Hepatocyte (in vitro differentiated cells): ENCODE results near the gene NEK10. TPM values are rescaled to one million over a fixed set of nuclear protein-coding genes. Genes with fewer than 3 reads are reported as not detected.

ENCODE experiments used
- DNase-seq: peaks from one replicate; pipeline ENCODE4 v3.0.0-alpha.2; 2016; ENCODE audit warnings: low spot score
- H2AFZ ChIP-seq: fragments of 200-600 bp; sonication (generic); 2 replicates; pipeline ENCODE4 v1.6.0; 2016; ENCODE audit warnings: antibody characterized with exemption, mild to moderate bottlenecking
- H3K27ac ChIP-seq: fragments of 200-600 bp; sonication (generic); 2 replicates; pipeline ENCODE4 v1.5.1; 2016; ENCODE audit warnings: mild to moderate bottlenecking
- H3K27me3 ChIP-seq: fragments of 200-600 bp; sonication (generic); 2 replicates; pipeline ENCODE4 v1.6.1; 2016
- H3K36me3 ChIP-seq: fragments of 200-600 bp; sonication (generic); replicated peaks from 2 replicates; pipeline ENCODE4 v1.5.1; 2016; ENCODE audit warnings: low read depth; ENCODE audit not compliant: insufficient read depth
- H3K4me1 ChIP-seq: fragments of 200-600 bp; sonication (generic); 2 replicates; pipeline ENCODE4 v1.5.1; 2016; ENCODE audit warnings: mild to moderate bottlenecking, moderate library complexity; ENCODE audit not compliant: insufficient read depth
- H3K4me2 ChIP-seq: fragments of 200-600 bp; sonication (generic); 2 replicates; pipeline ENCODE4 v1.6.0; 2016
- H3K4me3 ChIP-seq: fragments of 200-600 bp; sonication (generic); 2 replicates; pipeline ENCODE4 v1.5.1; 2016; ENCODE audit warnings: mild to moderate bottlenecking
- H3K79me2 ChIP-seq: fragments of 200-600 bp; sonication (generic); 2 replicates; pipeline ENCODE4 v1.6.0; 2017; ENCODE audit warnings: mild to moderate bottlenecking
- H3K9me2 ChIP-seq: fragments of 200-600 bp; sonication (generic); replicated peaks from 2 replicates; pipeline ENCODE4 v1.6.0; 2017; ENCODE audit warnings: mild to moderate bottlenecking; ENCODE audit not compliant: insufficient read depth
- H3K9me3 ChIP-seq: fragments of 200-600 bp; sonication (generic); 2 replicates; pipeline ENCODE4 v1.5.1; 2016; ENCODE audit warnings: low read depth, mild to moderate bottlenecking
- H4K20me1 ChIP-seq: fragments of 200-600 bp; sonication (generic); 2 replicates; pipeline ENCODE4 v1.6.0; 2016; ENCODE audit warnings: mild to moderate bottlenecking; ENCODE audit not compliant: insufficient read depth, poor library complexity, severe bottlenecking
- CTCF ChIP-seq: fragments of 200-600 bp; sonication (generic); IDR thresholded peaks from 2 replicates; pipeline ENCODE4 v1.5.1; 2016; ENCODE audit warnings: antibody characterized with exemption, mild to moderate bottlenecking; ENCODE audit not compliant: poor library complexity
- EZH2 ChIP-seq: fragments of 200-600 bp; sonication (generic); IDR thresholded peaks from 2 replicates; pipeline ENCODE4 v1.6.1; 2016; ENCODE audit warnings: antibody characterized with exemption, mild to moderate bottlenecking, borderline replicate concordance
- EZH2phosphoT487 ChIP-seq: fragments of 200-600 bp; sonication (generic); IDR thresholded peaks from one replicate; pipeline ENCODE4 v1.6.1; 2018; ENCODE audit warnings: antibody characterized with exemption, mild to moderate bottlenecking, low read depth, moderate library complexity; ENCODE audit not compliant: unreplicated experiment, severe bottlenecking
- WGBS: methylation state at CpG from one replicate; pipeline ENCODE4 v1.1.6; 2016; ENCODE audit warnings: low lambda C conversion rate; ENCODE audit errors: missing lambda C conversion rate; 5-methylcytosine and 5-hydroxymethylcytosine counted together
- polyA plus RNA-seq: library from polyadenylated mRNA; unstranded; fragments of >200 nt; fragmentation: Nextera tagmentation; extraction: Ambion mirVana; gene quantifications from 2 replicates; pipeline ENCODE4 v1.2.1, GENCODE V29; 2016
- total RNA-seq: library from RNA; depleted of rRNA; stranded (reverse); fragments of >200 nt; gene quantifications from 2 replicates; pipeline ENCODE4 v1.2.3, GENCODE V29; 2014

The NEK10 gene
- total and polyA plus RNA-seq, 2 experiments from 2014 or later, result 0.13 to 2.0 TPM

DNA sequence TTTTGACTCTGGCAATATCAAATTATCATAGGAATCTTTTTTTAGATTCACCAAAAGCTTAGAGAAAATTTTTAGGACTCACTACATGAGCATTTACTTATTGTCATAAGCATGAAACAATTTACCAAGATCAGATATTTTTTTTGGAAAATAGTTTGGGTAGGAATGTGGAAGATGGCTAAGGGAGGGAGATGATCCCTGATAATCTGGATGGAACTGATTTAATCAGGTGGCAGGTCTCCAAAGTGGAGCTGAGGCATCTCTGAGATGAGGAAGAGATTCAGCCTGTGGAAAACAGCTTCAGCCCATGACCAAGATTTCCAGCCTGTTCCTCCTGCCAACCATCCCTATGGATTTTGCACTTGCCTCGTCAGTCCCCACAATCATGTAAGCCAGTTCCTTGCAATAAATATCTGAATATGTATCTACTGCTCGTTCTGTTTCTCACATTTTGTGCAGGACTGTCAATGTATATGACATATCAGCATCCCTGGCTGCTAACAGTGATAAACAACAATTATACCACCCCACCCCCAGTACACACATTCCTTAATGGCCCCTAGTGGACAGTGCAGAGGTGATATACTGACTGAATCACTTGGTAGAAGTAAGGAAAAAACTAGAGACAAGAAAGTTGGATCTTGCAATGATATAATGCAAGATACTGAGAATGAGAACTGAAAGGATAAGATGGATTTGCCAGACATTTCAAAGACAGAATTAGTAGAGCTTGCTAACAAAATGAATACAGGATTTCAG is 183.8 kb downstream of the NEK10 start:
- Histone ChIP-seq H3K36me3 (no peaks in the 10 kb centered on the region), H3K27me3 (no peaks in the 10 kb centered on the region), H3K9me2 (no peaks in the 10 kb centered on the region), H3K27ac (no peak overlapping the region), H2AFZ (no peak overlapping the region), H3K4me3 (no peak overlapping the region), H3K79me2 (no peaks in the 10 kb centered on the region), H3K4me1 (no peaks in the 10 kb centered on the region), H3K9me3 (no peaks in the 10 kb centered on the region), H4K20me1 (no peaks in the 10 kb centered on the region), H3K4me2 (no peak overlapping the region)
- TF ChIP-seq EZH2phosphoT487 (no peak), CTCF (no peak), EZH2 (no peak)
- DNase-seq, result no peak
- WGBS, result 82% methylated on average over 2 of the region's 2 CpGs

DNA sequence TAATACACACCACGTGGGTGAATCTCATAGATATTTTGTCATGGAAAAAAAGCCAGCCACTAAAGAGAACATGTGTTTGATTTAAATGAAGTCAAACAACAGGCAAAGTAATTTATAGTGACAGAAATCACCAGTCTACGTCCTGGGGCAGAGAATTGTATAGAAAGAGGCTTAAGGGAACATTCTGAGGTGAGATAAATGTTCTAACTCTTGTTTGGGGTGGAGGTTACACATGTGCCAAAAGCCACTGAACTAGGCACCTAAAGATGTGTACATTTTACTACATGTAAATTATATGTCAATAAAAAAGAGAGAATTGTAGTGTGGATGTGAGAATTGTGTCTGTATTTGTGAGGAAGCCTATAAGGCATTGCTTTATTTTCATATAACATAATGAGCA is 184.9 kb downstream of the NEK10 start:
- 58% methylated on average over 2 of the region's 2 CpGs for WGBS

GRCh38 chr3:27176256-27176655 is 192.9 kb downstream of the NEK10 start:
- Histone ChIP-seq H4K20me1 (no peaks in the 10 kb centered on the region), H3K27me3 (no peaks in the 10 kb centered on the region), H2AFZ (no peak overlapping the region), H3K27ac (no peak overlapping the region), H3K36me3 (no peaks in the 10 kb centered on the region), H3K79me2 (no peaks in the 10 kb centered on the region), H3K9me3 (no peaks in the 10 kb centered on the region), H3K4me2 (no peak overlapping the region), H3K4me3 (no peak overlapping the region), H3K9me2 (no peaks in the 10 kb centered on the region), H3K4me1 (no peaks in the 10 kb centered on the region)
- no peak for TF ChIP-seq EZH2phosphoT487
- no peak for TF ChIP-seq EZH2
- no peak for TF ChIP-seq CTCF
- WGBS, result 92% methylated on average over 3 of the region's 3 CpGs
- no peak for DNase-seq

More for the DNA sequence above, 184.9 kb downstream of the NEK10 start:
- Histone ChIP-seq H3K36me3 (no peaks in the 10 kb centered on the region), H3K79me2 (no peaks in the 10 kb centered on the region), H3K4me3 (no peak overlapping the region), H2AFZ (no peak overlapping the region), H3K4me1 (no peaks in the 10 kb centered on the region), H3K4me2 (no peak overlapping the region), H3K27ac (no peak overlapping the region), H3K9me2 (no peaks in the 10 kb centered on the region), H4K20me1 (no peaks in the 10 kb centered on the region), H3K9me3 (no peaks in the 10 kb centered on the region), H3K27me3 (no peaks in the 10 kb centered on the region)
- DNase-seq, result no peak
- TF ChIP-seq CTCF (no peak), EZH2 (no peak), EZH2phosphoT487 (no peak)

DNA sequence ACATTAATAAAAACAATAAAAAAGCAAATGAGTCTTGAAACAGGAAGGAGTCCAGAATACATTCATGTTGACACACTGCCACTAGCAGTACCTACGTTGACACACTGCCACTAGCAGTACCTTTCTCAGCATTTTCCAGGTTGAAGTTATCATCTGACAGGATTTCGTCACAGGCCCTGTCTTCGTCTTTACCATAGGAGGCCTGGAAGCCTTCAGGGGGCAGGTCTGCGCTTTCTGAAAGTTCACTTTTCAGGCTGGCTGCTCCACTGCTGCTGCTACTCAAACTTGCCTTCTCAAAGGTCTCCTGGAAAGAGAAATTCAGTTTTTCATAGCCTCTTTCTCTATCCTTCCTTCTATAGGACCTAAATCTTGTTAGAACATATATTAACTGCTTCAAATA is 194.7 kb downstream of the NEK10 start:
- WGBS, result 66% methylated on average over 4 of the region's 4 CpGs
- no peak overlapping the region for H3K27ac ChIP-seq

More for the DNA sequence above, 194.7 kb downstream of the NEK10 start:
- Histone ChIP-seq H3K4me3 (no peak overlapping the region), H3K9me3 (no peaks in the 10 kb centered on the region), H4K20me1 (no peaks in the 10 kb centered on the region), H3K4me2 (no peak overlapping the region), H3K27me3 (no peaks in the 10 kb centered on the region), H3K4me1 (no peaks in the 10 kb centered on the region), H3K79me2 (no peaks in the 10 kb centered on the region), H2AFZ (no peak overlapping the region), H3K9me2 (no peaks in the 10 kb centered on the region), H3K36me3 (no peaks in the 10 kb centered on the region)
- DNase-seq, result no peak
- no peak for TF ChIP-seq EZH2phosphoT487
- no peak for TF ChIP-seq EZH2
- TF ChIP-seq CTCF, result no peak
